ENCODE data around the gene ZC3H4.
"Not testable (repeated sequence)": the region's sequence is repeated elsewhere in the genome, so short reads cannot be mapped to it uniquely, and the experiment has no call there.

The ZC3H4 gene

DNA sequence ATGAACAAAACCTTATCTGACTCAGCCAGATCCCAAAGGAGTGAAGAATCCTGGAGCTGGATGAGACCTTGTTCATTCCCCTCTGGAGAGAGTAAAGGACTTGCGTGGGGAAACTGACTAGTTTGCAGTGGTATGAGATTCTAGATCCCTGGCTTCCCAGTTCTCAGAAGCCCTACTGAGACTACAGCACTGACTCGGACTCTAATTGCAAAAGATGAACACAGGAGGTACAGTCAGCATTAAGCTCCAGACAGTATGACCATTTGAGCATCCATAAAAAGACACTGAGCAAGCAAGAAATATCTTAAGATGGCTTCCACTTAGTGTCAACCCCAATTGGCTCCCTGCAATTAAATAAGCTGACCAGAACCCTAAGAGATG lies 6.8 kb downstream of the ZC3H4 start:
- H3K27me3 ChIP-seq (ENCODE audit: control insufficient read depth, insufficient read depth, low read length): no peaks in the 10 kb centered on the region
- H3K4me1 ChIP-seq (ENCODE audit: control insufficient read depth, insufficient read depth, low read length): peaks cover 35% of the 10 kb centered on the region
- no peak overlapping the region for H3K4me3 ChIP-seq (ENCODE audit: low read depth, low read length)
- peaks cover 41% of the 10 kb centered on the region for H3K36me3 ChIP-seq (ENCODE audit: control insufficient read depth, insufficient read depth, low read length)
- no peaks in the 10 kb centered on the region for H3K9me3 ChIP-seq (ENCODE audit: control insufficient read depth, insufficient read depth, low read length)
- no peak overlapping the region for H3K9ac ChIP-seq (ENCODE audit: low read depth, low read length)
- peak overlapping the region; percentile 21 for H3K27ac ChIP-seq (ENCODE audit: low read depth, low read length)

DNA sequence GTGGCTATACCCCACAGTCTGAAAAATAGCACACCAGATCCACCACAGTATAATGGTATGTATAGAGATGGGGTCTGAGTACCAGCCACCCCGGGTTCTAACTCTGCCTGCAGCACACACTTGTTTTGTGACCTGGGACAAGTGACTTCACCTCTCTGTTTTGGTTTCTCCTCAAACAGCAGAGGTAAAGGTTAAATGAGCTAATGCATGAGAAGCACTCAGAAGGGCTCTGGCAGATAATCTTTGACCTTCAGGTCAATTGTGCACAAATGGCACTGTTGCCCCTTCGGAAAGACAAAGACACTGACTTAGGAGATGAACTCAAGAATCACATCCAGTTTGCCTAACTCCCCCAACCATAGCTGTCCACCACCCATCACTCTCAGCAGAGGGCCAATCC lies 7.7 kb downstream of the ZC3H4 start:
- H3K4me1 ChIP-seq (ENCODE audit: control insufficient read depth, insufficient read depth, low read length): peaks cover 35% of the 10 kb centered on the region
- H3K27ac ChIP-seq (ENCODE audit: low read depth, low read length): no peak overlapping the region
- peaks cover 41% of the 10 kb centered on the region for H3K36me3 ChIP-seq (ENCODE audit: control insufficient read depth, insufficient read depth, low read length)

DNA sequence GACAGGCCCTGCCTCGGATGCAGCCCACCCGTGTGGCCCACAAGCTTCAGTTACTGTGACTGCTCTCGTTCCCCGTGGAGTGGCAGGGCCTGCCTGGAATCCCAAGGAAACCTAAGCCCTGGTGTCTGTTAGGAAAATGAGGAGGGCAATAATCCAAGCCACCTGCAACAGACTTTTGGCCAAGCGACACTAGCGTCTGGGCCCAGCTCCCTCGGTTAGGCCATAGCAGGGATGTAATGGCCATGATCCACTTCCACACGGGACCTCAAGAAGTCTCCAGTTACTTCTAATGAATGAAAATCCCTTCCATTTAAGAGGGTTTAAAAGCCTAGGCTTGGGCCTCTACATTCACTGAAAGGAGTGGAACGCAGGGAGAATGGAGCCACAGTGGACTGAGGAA lies 8.9 kb downstream of the ZC3H4 start:
- Histone ChIP-seq H3K4me3 (ENCODE audit: low read depth, low read length) (no peak overlapping the region), H3K4me1 (ENCODE audit: control insufficient read depth, insufficient read depth, low read length) (peaks cover 34% of the 10 kb centered on the region), H3K27ac (ENCODE audit: low read depth, low read length) (no peak overlapping the region), H3K9me3 (ENCODE audit: control insufficient read depth, insufficient read depth, low read length) (no peaks in the 10 kb centered on the region), H3K9ac (ENCODE audit: low read depth, low read length) (no peak overlapping the region), H3K27me3 (ENCODE audit: control insufficient read depth, insufficient read depth, low read length) (no peaks in the 10 kb centered on the region), H3K36me3 (ENCODE audit: control insufficient read depth, insufficient read depth, low read length) (peaks cover 32% of the 10 kb centered on the region)

More for the DNA sequence above, 7.7 kb downstream of the ZC3H4 start:
- Histone ChIP-seq H3K4me3 (ENCODE audit: low read depth, low read length) (no peak overlapping the region), H3K9me3 (ENCODE audit: control insufficient read depth, insufficient read depth, low read length) (no peaks in the 10 kb centered on the region), H3K27me3 (ENCODE audit: control insufficient read depth, insufficient read depth, low read length) (no peaks in the 10 kb centered on the region), H3K9ac (ENCODE audit: low read depth, low read length) (no peak overlapping the region)

DNA sequence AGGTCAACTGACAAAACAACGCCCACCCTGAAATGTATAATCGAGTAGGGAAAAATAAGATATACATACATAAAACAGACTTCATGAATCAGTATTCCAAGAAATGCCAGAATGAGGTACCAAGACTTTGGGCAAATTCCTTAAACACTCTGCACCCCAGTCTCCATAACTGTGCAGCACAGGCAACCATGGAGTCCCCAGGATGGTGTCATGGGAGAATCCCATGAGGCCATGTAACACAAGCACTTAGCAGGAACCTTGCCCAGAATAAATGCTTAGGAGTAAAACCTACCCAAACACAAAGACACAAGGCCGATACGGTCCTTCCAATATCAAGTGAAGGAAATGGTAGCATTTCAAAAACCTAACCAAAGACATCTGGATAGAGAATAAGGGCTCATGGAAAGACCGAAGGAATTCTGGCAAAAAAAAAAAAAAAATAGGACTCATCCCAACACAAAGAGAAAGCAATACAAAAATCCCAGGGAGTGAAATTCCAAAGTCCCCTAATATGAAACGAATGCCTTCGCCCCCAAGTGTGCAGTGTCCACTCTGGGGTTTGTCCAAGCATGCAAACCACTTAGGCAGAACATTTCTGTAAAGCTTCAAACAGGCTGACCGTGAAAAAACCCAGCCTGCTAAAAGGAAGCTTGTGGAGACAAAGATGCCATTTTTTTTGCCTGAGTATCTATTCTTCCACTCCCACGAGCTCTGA lies 11.1 kb downstream of the ZC3H4 start:
- Histone ChIP-seq H3K4me3 (ENCODE audit: low read depth, low read length) (no peak overlapping the region), H3K9me3 (ENCODE audit: control insufficient read depth, insufficient read depth, low read length) (no peaks in the 10 kb centered on the region), H3K27ac (ENCODE audit: low read depth, low read length) (no peak overlapping the region), H3K36me3 (ENCODE audit: control insufficient read depth, insufficient read depth, low read length) (peaks cover 32% of the 10 kb centered on the region), H3K27me3 (ENCODE audit: control insufficient read depth, insufficient read depth, low read length) (no peaks in the 10 kb centered on the region), H3K9ac (ENCODE audit: low read depth, low read length) (no peak overlapping the region), H3K4me1 (ENCODE audit: control insufficient read depth, insufficient read depth, low read length) (peaks cover 19% of the 10 kb centered on the region; the same call in 1 of the 2 replicates)

DNA sequence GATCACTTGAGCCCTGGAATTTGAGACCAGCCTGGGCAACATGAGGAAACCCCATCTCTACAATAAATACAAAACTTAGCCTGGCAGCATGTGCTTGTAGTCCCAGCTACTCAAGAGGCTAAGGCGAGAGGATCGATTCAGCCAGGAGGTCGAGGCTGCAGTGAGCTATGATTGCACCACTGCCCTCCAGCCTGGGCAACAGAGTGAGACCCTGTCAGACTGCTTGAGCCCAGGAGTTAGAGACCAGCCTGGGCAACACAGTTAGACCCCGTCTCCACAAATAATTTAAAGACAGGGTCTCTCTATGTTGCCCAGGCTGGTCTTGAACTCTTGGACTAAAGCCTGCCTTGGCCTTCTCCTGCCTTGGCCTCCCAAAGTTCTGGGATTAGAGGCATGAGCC lies 12.5 kb downstream of the ZC3H4 start:
- not testable (repeated sequence) for H3K27ac ChIP-seq (ENCODE audit: low read depth, low read length); H3K9ac ChIP-seq (ENCODE audit: low read depth, low read length); H3K9me3 ChIP-seq (ENCODE audit: control insufficient read depth, insufficient read depth, low read length); H3K4me3 ChIP-seq (ENCODE audit: low read depth, low read length); H3K27me3 ChIP-seq (ENCODE audit: control insufficient read depth, insufficient read depth, low read length)
- H3K36me3 ChIP-seq (ENCODE audit: control insufficient read depth, insufficient read depth, low read length): peaks cover 22% of the 10 kb centered on the region
- H3K4me1 ChIP-seq (ENCODE audit: control insufficient read depth, insufficient read depth, low read length): peaks cover 19% of the 10 kb centered on the region

DNA sequence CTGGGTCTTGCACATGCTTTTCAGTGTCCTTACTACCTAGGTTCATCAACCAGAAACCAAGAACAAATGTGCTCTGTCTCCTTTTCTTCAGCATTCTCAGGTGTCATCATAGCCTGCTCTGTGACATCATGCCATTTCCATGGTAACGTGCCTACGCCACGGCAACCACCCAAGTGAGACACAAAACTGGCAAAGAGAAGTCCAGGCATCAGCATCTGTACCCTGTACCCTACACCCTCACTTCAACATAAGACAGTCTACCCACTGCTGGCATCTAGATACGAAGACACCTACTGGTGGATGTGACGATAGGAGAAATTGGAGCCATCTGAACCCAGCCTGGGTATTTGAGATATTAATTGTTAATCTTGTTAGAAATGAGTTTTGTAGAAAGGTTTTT lies 13.3 kb downstream of the ZC3H4 start:
- Histone ChIP-seq H3K27me3 (ENCODE audit: control insufficient read depth, insufficient read depth, low read length) (no peaks in the 10 kb centered on the region), H3K27ac (ENCODE audit: low read depth, low read length) (no peak overlapping the region), H3K9me3 (ENCODE audit: control insufficient read depth, insufficient read depth, low read length) (no peaks in the 10 kb centered on the region), H3K4me3 (ENCODE audit: low read depth, low read length) (no peak overlapping the region), H3K9ac (ENCODE audit: low read depth, low read length) (no peak overlapping the region), H3K4me1 (ENCODE audit: control insufficient read depth, insufficient read depth, low read length) (peaks cover 26% of the 10 kb centered on the region), H3K36me3 (ENCODE audit: control insufficient read depth, insufficient read depth, low read length) (peaks cover 16% of the 10 kb centered on the region)

DNA sequence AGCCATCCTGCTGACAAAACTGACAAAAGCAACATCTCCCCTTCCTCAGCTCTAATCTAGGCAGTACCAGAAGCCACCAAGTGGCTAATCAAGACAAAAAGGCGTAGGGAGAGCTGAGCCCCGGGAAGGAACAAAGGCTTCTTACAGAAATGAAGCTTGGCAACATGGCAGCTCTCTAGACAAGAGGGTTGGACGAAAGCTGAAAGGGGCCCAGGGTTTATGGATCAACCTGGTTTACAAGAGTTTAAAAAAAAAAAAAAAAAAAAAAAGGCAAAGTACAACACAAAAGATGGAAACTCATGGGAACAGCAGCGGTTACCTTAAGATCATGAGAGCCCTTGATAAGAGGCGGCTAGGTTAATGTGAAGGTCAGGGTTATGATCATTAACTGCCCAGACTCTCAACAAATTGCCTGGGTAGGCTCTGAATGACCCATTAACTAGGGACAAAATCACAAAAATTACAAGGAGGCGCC lies 14.0 kb downstream of the ZC3H4 start:
- Histone ChIP-seq H3K36me3 (ENCODE audit: control insufficient read depth, insufficient read depth, low read length) (peaks cover 16% of the 10 kb centered on the region), H3K27ac (ENCODE audit: low read depth, low read length) (peak overlapping the region; percentile 27), H3K9ac (ENCODE audit: low read depth, low read length) (no peak overlapping the region), H3K4me3 (ENCODE audit: low read depth, low read length) (no peak overlapping the region), H3K9me3 (ENCODE audit: control insufficient read depth, insufficient read depth, low read length) (no peaks in the 10 kb centered on the region), H3K4me1 (ENCODE audit: control insufficient read depth, insufficient read depth, low read length) (peaks cover 29% of the 10 kb centered on the region), H3K27me3 (ENCODE audit: control insufficient read depth, insufficient read depth, low read length) (no peaks in the 10 kb centered on the region)

DNA sequence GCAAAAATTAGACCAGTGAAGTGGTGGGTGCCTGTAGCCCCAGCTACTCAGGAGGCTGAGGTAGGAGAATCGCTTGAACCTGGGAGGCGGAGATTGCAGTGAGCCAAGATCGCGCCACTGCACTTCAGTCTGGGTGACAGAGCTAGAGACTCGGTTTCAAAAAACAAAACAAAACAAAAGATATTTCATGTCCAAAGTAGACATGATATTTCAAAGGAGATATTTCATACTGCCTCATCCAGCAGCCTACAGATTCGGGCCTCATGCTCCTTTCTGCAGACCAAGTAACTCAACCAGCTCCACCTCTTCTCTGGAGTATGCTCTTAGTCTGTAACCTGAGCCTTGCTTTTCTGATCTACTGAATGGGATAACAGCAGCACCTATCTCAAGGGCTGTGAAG lies 15.0 kb downstream of the ZC3H4 start:
- no peak overlapping the region for H3K9ac ChIP-seq (ENCODE audit: low read depth, low read length)
- H3K9me3 ChIP-seq (ENCODE audit: control insufficient read depth, insufficient read depth, low read length): no peaks in the 10 kb centered on the region
- no peak overlapping the region for H3K27ac ChIP-seq (ENCODE audit: low read depth, low read length)
- peaks cover 22% of the 10 kb centered on the region for H3K36me3 ChIP-seq (ENCODE audit: control insufficient read depth, insufficient read depth, low read length)
- H3K4me1 ChIP-seq (ENCODE audit: control insufficient read depth, insufficient read depth, low read length): peaks cover 29% of the 10 kb centered on the region
- H3K4me3 ChIP-seq (ENCODE audit: low read depth, low read length): no peak overlapping the region
- no peaks in the 10 kb centered on the region for H3K27me3 ChIP-seq (ENCODE audit: control insufficient read depth, insufficient read depth, low read length)

DNA sequence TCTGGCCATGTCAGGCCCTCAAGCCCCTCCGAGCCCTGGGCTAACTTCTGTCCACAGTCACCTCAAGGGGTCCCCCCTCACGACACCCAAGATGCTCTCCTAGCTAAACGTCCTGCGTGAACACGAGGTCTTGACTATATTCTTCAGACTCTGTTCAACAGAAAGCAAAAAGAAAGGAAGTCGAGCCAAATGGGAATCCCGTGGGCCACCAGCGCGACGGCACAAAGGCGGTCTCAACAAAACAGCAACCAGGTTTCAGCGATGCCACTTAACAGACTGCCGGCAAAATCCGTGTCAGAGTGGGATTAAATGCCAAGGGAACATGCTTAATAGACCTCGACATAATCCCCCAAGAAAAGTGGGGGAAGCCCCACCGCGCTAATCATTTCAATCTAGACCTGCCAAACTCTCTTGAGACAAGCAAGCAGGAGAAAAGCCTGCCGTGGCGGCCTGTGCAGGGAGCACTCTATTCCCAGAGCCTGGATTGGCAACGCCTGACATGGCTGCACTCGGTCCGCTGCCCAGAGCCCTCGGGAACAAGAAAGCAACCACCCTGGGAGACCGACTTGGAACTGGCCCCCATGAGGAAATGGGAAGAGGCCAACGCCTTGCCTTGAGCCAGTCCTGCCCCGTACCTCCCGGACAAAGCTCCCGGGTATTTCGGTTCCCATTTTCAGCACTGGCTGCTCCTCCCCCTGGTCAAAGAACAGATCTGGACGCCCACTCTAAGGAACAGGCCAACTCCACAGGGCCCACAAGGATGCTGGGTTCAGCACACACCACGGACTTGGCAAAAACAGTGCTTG lies 16.0 kb downstream of the ZC3H4 start:
- H3K9me3 ChIP-seq (ENCODE audit: control insufficient read depth, insufficient read depth, low read length): no peaks in the 10 kb centered on the region
- H3K27me3 ChIP-seq (ENCODE audit: control insufficient read depth, insufficient read depth, low read length): no peaks in the 10 kb centered on the region
- H3K4me3 ChIP-seq (ENCODE audit: low read depth, low read length): no peak overlapping the region
- H3K9ac ChIP-seq (ENCODE audit: low read depth, low read length): no peak overlapping the region
- peaks cover 24% of the 10 kb centered on the region for H3K4me1 ChIP-seq (ENCODE audit: control insufficient read depth, insufficient read depth, low read length)
- H3K36me3 ChIP-seq (ENCODE audit: control insufficient read depth, insufficient read depth, low read length): peaks cover 30% of the 10 kb centered on the region
- no peak overlapping the region for H3K27ac ChIP-seq (ENCODE audit: low read depth, low read length)

DNA sequence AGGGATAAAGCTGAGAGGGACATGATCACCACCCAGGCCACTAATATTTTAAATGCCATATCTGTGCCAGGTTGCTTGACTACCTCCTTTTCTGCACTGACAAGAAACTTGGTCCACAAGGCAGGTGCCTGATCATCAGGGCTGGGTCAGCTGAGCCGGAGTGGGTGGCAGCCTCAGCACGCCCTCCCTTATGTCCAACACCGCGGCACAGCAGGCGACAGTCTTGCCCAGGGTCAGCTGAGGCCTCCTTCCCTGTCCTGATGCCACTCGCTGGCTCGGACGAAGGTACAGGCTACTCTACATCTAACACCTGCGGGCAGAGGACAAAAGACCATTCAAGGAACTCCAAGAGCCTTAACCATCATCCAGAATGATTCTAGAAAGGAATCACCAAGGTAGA lies 16.9 kb downstream of the ZC3H4 start:
- Histone ChIP-seq H3K4me1 (ENCODE audit: control insufficient read depth, insufficient read depth, low read length) (peaks cover 24% of the 10 kb centered on the region), H3K9ac (ENCODE audit: low read depth, low read length) (no peak overlapping the region), H3K4me3 (ENCODE audit: low read depth, low read length) (no peak overlapping the region), H3K27ac (ENCODE audit: low read depth, low read length) (no peak overlapping the region), H3K27me3 (ENCODE audit: control insufficient read depth, insufficient read depth, low read length) (no peaks in the 10 kb centered on the region), H3K36me3 (ENCODE audit: control insufficient read depth, insufficient read depth, low read length) (peaks cover 37% of the 10 kb centered on the region), H3K9me3 (ENCODE audit: control insufficient read depth, insufficient read depth, low read length) (no peaks in the 10 kb centered on the region)

DNA sequence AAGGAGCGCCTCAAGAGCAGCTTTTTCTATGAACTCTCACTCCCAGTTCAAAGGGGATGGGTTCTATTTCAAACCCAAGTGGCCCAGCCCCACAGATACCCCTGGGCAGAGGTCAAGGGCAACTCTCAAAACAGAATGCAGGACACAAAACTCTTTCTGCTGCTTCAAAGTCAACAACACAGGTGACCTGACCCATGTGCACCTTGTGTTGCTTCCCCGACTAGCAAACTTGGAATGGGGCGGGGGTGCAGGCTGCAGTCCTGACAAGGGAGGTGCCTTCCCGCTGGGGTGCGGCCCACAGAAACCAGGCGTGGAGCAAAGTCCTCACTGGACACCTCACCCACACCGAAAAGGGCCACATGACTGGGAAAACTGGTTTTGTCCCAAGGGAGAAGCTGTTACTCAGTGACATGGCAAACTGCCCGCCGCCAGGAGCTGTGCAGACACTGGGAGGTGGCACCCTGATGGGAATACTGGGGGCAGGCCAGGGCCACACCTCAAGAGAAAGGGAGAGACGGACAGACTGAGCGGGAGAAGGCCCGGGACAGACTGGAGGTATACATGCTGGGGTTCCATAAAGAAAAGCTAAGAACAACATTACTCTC lies 17.4 kb downstream of the ZC3H4 start:
- Histone ChIP-seq H3K4me3 (ENCODE audit: low read depth, low read length) (no peak overlapping the region), H3K27ac (ENCODE audit: low read depth, low read length) (no peak overlapping the region), H3K4me1 (ENCODE audit: control insufficient read depth, insufficient read depth, low read length) (peaks cover 24% of the 10 kb centered on the region), H3K9me3 (ENCODE audit: control insufficient read depth, insufficient read depth, low read length) (no peaks in the 10 kb centered on the region), H3K9ac (ENCODE audit: low read depth, low read length) (no peak overlapping the region), H3K27me3 (ENCODE audit: control insufficient read depth, insufficient read depth, low read length) (no peaks in the 10 kb centered on the region), H3K36me3 (ENCODE audit: control insufficient read depth, insufficient read depth, low read length) (peaks cover 39% of the 10 kb centered on the region)

All from HUES48 (cell line).